Skeletal muscle tissue (tissue), 4 donors: Measurements from ENCODE around the gene CHD9. TPM values are rescaled to one million over a fixed set of nuclear protein-coding genes. Genes with fewer than 3 reads are reported as not detected.
A peak's percentile ranks its signal among the peaks of the same experiment; 100 is the strongest.

Experiments used
- H3K27ac ChIP-seq: one replicate; pipeline ENCODE4 v1.7.0; 2013; ENCODE audit warnings: mild to moderate bottlenecking, low read depth, low read length, inconsistent platforms
- H3K27me3 ChIP-seq, 3 donors: one replicate each; pipeline ENCODE4 v1.7.0; 2013; ENCODE audit warnings: low read length in 3 of 3; ENCODE audit not compliant: control insufficient read depth in 3 of 3, insufficient read depth in 3 of 3
- H3K36me3 ChIP-seq, 3 donors: one replicate each; pipeline ENCODE4 v1.7.0; 2013; ENCODE audit warnings: low read length in 3 of 3; ENCODE audit not compliant: control insufficient read depth in 3 of 3, insufficient read depth in 3 of 3
- H3K4me1 ChIP-seq, 3 donors: one replicate each; pipeline ENCODE4 v1.7.0; 2013; ENCODE audit warnings: low read length in 3 of 3, mild to moderate bottlenecking in 3 of 3; ENCODE audit not compliant: control insufficient read depth in 3 of 3, insufficient read depth in 3 of 3
- H3K4me3 ChIP-seq, 3 donors: one replicate each; pipeline ENCODE4 v1.7.0; 2013; ENCODE audit warnings: low read length in 3 of 3
- H3K9ac ChIP-seq, 3 donors: one replicate each; pipeline ENCODE4 v1.7.0; 2013; ENCODE audit warnings: low read length in 3 of 3, mild to moderate bottlenecking in 3 of 3, moderate library complexity in 2 of 3, low read depth in 1 of 3
- H3K9me3 ChIP-seq, 3 donors: one replicate each; pipeline ENCODE4 v1.7.0; 2013; ENCODE audit warnings: low read length in 3 of 3; ENCODE audit not compliant: control insufficient read depth in 3 of 3
- total RNA-seq: library from RNA; depleted of rRNA; stranded (reverse); fragments of >200 nt; gene quantifications from one replicate; pipeline ENCODE4 v1.2.3, GENCODE V29; 2014
- donor health status: Osteomylitis.

The CHD9 gene
- total RNA-seq, 1 donor from 2014 or later = 69.4 TPM

GRCh38 chr16:53212893-53213223 is 158.1 kb downstream of the CHD9 start:
- H3K9ac ChIP-seq = no peak overlapping the region
- no peak overlapping the region for H3K27ac ChIP-seq
- H3K4me1 ChIP-seq = peaks cover 10 to 30% (median 11%) of the 10 kb centered on the region in 3 donors

GRCh38 chr16:53213542-53213941 is 158.8 kb downstream of the CHD9 start:
- H3K27ac ChIP-seq = no peak overlapping the region
- peaks cover 10 to 28% (median 10%) of the 10 kb centered on the region in 3 donors for H3K4me1 ChIP-seq
- H3K9me3 ChIP-seq = no peaks in the 10 kb centered on the region
- no peak overlapping the region for H3K9ac ChIP-seq
- no peaks in the 10 kb centered on the region for H3K36me3 ChIP-seq
- H3K27me3 ChIP-seq = no peaks in the 10 kb centered on the region
- H3K4me3 ChIP-seq = no peak overlapping the region

More at GRCh38 chr16:53212893-53213223, 158.1 kb downstream of the CHD9 start:
- Histone ChIP-seq H3K9me3 (no peaks in the 10 kb centered on the region), H3K4me3 (peak overlapping the region in 1 of 3 donors; percentile 20), H3K27me3 (no peaks in the 10 kb centered on the region), H3K36me3 (no peaks in the 10 kb centered on the region)

GRCh38 chr16:53216798-53217197 is 162.0 kb downstream of the CHD9 start:
- no peak overlapping the region for H3K4me3 ChIP-seq
- no peaks in the 10 kb centered on the region for H3K9me3 ChIP-seq
- H3K27me3 ChIP-seq = no peaks in the 10 kb centered on the region
- H3K9ac ChIP-seq = no peak overlapping the region
- H3K4me1 ChIP-seq = peaks cover 25 to 30% (median 27%) of the 10 kb centered on the region in 3 donors
- H3K27ac ChIP-seq = no peak overlapping the region
- no peaks in the 10 kb centered on the region for H3K36me3 ChIP-seq

DNA sequence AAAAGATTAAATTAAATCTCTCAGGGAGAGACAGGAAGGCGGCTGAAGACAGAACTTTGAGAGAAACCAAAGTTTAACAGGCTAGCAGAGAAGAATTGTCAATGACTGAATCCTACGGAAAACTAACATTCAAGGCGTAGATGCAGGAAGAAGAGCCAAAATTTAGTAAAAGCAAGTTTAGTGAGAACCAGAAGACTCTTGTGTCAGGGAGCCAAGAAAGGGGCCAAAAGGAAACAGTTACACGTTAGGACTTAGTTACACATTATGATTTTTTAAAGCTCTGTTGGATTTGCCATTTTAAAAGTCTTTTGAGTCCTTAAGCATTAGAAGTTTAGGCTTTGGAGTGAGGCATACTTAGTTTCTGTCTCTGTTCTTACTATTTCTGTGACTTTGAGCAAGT is 164.6 kb downstream of the CHD9 start:
- H3K9ac ChIP-seq = no peak overlapping the region
- peak overlapping the region; percentile 39 for H3K27ac ChIP-seq
- no peaks in the 10 kb centered on the region for H3K36me3 ChIP-seq
- H3K4me3 ChIP-seq = no peak overlapping the region
- H3K4me1 ChIP-seq = peaks cover 18 to 20% (median 18%) of the 10 kb centered on the region in 3 donors
- no peaks in the 10 kb centered on the region for H3K9me3 ChIP-seq
- H3K27me3 ChIP-seq = no peaks in the 10 kb centered on the region

GRCh38 chr16:53219795-53220454 is 165.1 kb downstream of the CHD9 start:
- Histone ChIP-seq H3K27ac (peak overlapping the region; percentile 39), H3K36me3 (peaks cover 0 to 2% (median 0%) of the 10 kb centered on the region in 3 donors), H3K27me3 (no peaks in the 10 kb centered on the region), H3K9me3 (no peaks in the 10 kb centered on the region), H3K9ac (no peak overlapping the region), H3K4me1 (peaks cover 19 to 23% (median 22%) of the 10 kb centered on the region in 3 donors), H3K4me3 (peak overlapping the region in 1 of 3 donors; percentile 2)

- H3K27me3 ChIP-seq = no peaks in the 10 kb centered on the region
- H3K27ac ChIP-seq = peak overlapping the region; percentile 39
- peaks cover 20 to 23% (median 21%) of the 10 kb centered on the region in 3 donors for H3K4me1 ChIP-seq
- peak overlapping the region in 1 of 3 donors; percentile 2 for H3K4me3 ChIP-seq
- peaks cover 0 to 3% (median 0%) of the 10 kb centered on the region in 3 donors for H3K36me3 ChIP-seq
- no peaks in the 10 kb centered on the region for H3K9me3 ChIP-seq
- no peak overlapping the region for H3K9ac ChIP-seq
These were observed 165.8 kb downstream of the CHD9 start for GRCh38 chr16:53220585-53220984.

GRCh38 chr16:53224951-53225533 is 170.3 kb downstream of the CHD9 start:
- no peak overlapping the region for H3K4me3 ChIP-seq
- peaks cover 8 to 16% (median 11%) of the 10 kb centered on the region in 3 donors for H3K4me1 ChIP-seq
- peak overlapping the region; percentile 57 for H3K27ac ChIP-seq
- no peak overlapping the region for H3K9ac ChIP-seq
- no peaks in the 10 kb centered on the region for H3K27me3 ChIP-seq
- peaks cover 9 to 32% (median 26%) of the 10 kb centered on the region in 3 donors for H3K36me3 ChIP-seq
- H3K9me3 ChIP-seq = no peaks in the 10 kb centered on the region

GRCh38 chr16:53232826-53233529 is 178.2 kb downstream of the CHD9 start:
- no peaks in the 10 kb centered on the region for H3K4me1 ChIP-seq
- H3K9ac ChIP-seq = no peak overlapping the region
- H3K9me3 ChIP-seq = no peaks in the 10 kb centered on the region
- no peaks in the 10 kb centered on the region for H3K27me3 ChIP-seq
- H3K4me3 ChIP-seq = no peak overlapping the region
- H3K27ac ChIP-seq = no peak overlapping the region
- peaks cover 30 to 71% (median 63%) of the 10 kb centered on the region in 3 donors for H3K36me3 ChIP-seq

DNA sequence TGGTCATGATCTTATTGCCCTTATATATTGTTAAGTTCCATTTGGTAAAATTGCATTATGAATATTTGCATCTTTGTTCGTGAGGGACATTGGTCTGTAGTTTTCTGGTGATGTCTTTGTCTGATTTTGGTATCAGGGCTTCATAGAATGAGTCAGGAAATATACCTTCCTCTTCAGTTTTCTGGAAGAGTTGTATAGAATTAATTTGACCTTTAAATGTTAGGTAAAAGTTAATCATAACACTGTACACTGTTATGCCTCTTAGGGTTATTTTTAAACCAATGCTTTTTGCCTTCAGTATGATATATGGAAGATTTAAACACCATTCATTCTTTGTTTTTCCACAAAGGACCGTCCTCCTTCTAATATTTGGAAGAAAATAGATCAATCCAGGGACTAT is 180.0 kb downstream of the CHD9 start:
- Histone ChIP-seq H3K27me3 (no peaks in the 10 kb centered on the region), H3K9ac (no peak overlapping the region), H3K4me3 (no peak overlapping the region), H3K27ac (no peak overlapping the region), H3K36me3 (peaks cover 33 to 70% (median 67%) of the 10 kb centered on the region in 3 donors), H3K9me3 (no peaks in the 10 kb centered on the region), H3K4me1 (no peaks in the 10 kb centered on the region)

DNA sequence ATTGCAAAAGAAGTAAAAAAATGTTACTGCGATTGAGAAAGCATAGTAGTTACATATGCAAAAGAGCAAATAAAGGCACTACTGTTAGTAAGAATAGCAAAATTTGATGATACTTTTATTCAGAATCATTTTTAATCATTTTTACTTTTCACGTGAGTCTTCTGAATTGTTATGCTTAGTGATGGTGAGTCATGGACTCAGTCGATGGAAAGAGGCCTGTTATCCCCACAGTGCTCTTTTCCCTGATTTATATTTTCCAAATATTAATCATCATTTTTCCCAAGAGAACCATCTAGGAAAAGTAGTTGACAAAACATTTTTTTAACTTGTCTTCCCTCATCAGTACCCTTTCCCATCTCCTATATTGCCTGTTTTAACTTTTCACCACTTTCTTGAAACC is 181.1 kb downstream of the CHD9 start:
- H3K9me3 ChIP-seq = no peaks in the 10 kb centered on the region
- peaks cover 32 to 66% (median 60%) of the 10 kb centered on the region in 3 donors for H3K36me3 ChIP-seq
- no peak overlapping the region for H3K4me3 ChIP-seq
- H3K27me3 ChIP-seq = no peaks in the 10 kb centered on the region
- no peaks in the 10 kb centered on the region for H3K4me1 ChIP-seq
- no peak overlapping the region for H3K9ac ChIP-seq
- H3K27ac ChIP-seq = no peak overlapping the region
